MM.1S (cell line): Measurements from ENCODE around the gene MAP2K7.

ENCODE experiments used
- DNase-seq: peaks from one replicate; pipeline ENCODE4 v3.0.0-alpha.2; 2015
- H2AFZ ChIP-seq: fragments of 300-600 bp; sonication (generic); 2 replicates; pipeline ENCODE4 v1.6.0; 2016; ENCODE audit warnings: antibody characterized with exemption, low read length
- H3F3A ChIP-seq: fragments of 300-600 bp; sonication (generic); 2 replicates; pipeline ENCODE4 v1.6.1; 2016; ENCODE audit warnings: mild to moderate bottlenecking, antibody characterized with exemption, low read length, moderate library complexity, mixed read lengths; ENCODE audit not compliant: insufficient read depth
- H3K27ac ChIP-seq: fragments of 300-600 bp; sonication (generic); 2 replicates; pipeline ENCODE4 v1.5.1; 2016; ENCODE audit warnings: mild to moderate bottlenecking, low read length
- H3K27me3 ChIP-seq: fragments of 300-600 bp; sonication (generic); replicated peaks from 2 replicates; pipeline ENCODE4 v1.6.0; 2016; ENCODE audit warnings: low read length; ENCODE audit not compliant: insufficient read depth
- H3K36me3 ChIP-seq: fragments of 300-600 bp; sonication (generic); replicated peaks from 2 replicates; pipeline ENCODE4 v1.6.1; 2016; ENCODE audit warnings: mild to moderate bottlenecking, low read length, mixed read lengths; ENCODE audit not compliant: insufficient read depth
- H3K4me1 ChIP-seq: fragments of 300-600 bp; sonication (generic); 2 replicates; pipeline ENCODE4 v1.6.1; 2016; ENCODE audit warnings: low read length, mixed read lengths
- H3K4me2 ChIP-seq: fragments of 300-600 bp; sonication (generic); 2 replicates; pipeline ENCODE4 v1.6.0; 2016; ENCODE audit warnings: low read depth, low read length
- H3K4me3 ChIP-seq: fragments of 300-600 bp; sonication (generic); 2 replicates; pipeline ENCODE4 v1.5.1; 2016; ENCODE audit warnings: low read length, mixed read lengths
- H3K79me2 ChIP-seq: fragments of 300-600 bp; sonication (generic); 2 replicates; pipeline ENCODE4 v1.6.1; 2016; ENCODE audit warnings: mixed run types, low read length, mixed read lengths
- H3K9ac ChIP-seq: fragments of 300-600 bp; sonication (generic); 2 replicates; pipeline ENCODE4 v1.6.1; 2016; ENCODE audit warnings: low read length, mixed read lengths
- H3K9me2 ChIP-seq: fragments of 300-600 bp; sonication (generic); replicated peaks from 2 replicates; pipeline ENCODE4 v1.6.1; 2016; ENCODE audit warnings: mild to moderate bottlenecking, low read length, mixed read lengths; ENCODE audit not compliant: insufficient read depth
- H3K9me3 ChIP-seq: fragments of 300-600 bp; sonication (generic); replicated peaks from 2 replicates; pipeline ENCODE4 v1.6.1; 2016; ENCODE audit warnings: mild to moderate bottlenecking, low read length, mixed read lengths; ENCODE audit not compliant: insufficient read depth
- H4K20me1 ChIP-seq: fragments of 300-600 bp; sonication (generic); 2 replicates; pipeline ENCODE4 v1.6.1; 2016; ENCODE audit warnings: mild to moderate bottlenecking, low read length, moderate library complexity, mixed read lengths; ENCODE audit not compliant: insufficient read depth
- CTCF ChIP-seq: fragments of 300-600 bp; sonication (generic); IDR thresholded peaks from 2 replicates; pipeline ENCODE4 v1.5.1; 2016; ENCODE audit warnings: antibody characterized with exemption, low read length, mixed read lengths
- EZH2 ChIP-seq: fragments of 300-600 bp; sonication (generic); optimal IDR thresholded peaks from 2 replicates; pipeline ENCODE3; 2017; ENCODE audit warnings: low read depth, mild to moderate bottlenecking, antibody characterized with exemption, low read length, mixed read lengths
- EZH2phosphoT487 ChIP-seq: fragments of 300-600 bp; sonication (generic); IDR thresholded peaks from 2 replicates; pipeline ENCODE4 v1.6.1; 2018; ENCODE audit warnings: antibody characterized with exemption, low read length

Gene MAP2K7

GRCh38 chr19:7915250-7916102, 11.8 kb downstream of the MAP2K7 start:
- H3K79me2 ChIP-seq = no peaks in the 10 kb centered on the region
- no peaks in the 10 kb centered on the region; the same call in 1 of the 2 replicates for H3K36me3 ChIP-seq
- H3K27me3 ChIP-seq = peaks cover 30% of the 10 kb centered on the region
- H2AFZ ChIP-seq = no peak overlapping the region
- H3K4me3 ChIP-seq = peak overlapping the region; percentile 53
- peak overlapping the region; percentile 96 for H3K4me2 ChIP-seq
- no peak overlapping the region for H3K27ac ChIP-seq
- no peak overlapping the region for H3K9ac ChIP-seq
- peaks cover 10% of the 10 kb centered on the region; the same call in 1 of the 2 replicates for H3K4me1 ChIP-seq
- no peaks in the 10 kb centered on the region for H3K9me2 ChIP-seq
- no peak for DNase-seq
- TF ChIP-seq EZH2 (no peak), CTCF (no peak)
- H3F3A ChIP-seq = peaks cover 18% of the 10 kb centered on the region
- H4K20me1 ChIP-seq = 0 out of 2 replicates have a peak, but pooled peaks cover 3% of the 10 kb centered on the region
- H3K9me3 ChIP-seq = no peaks in the 10 kb centered on the region

GRCh38 chr19:7916103-7916954, 12.7 kb downstream of the MAP2K7 start:
- Histone ChIP-seq H3K9ac (peak overlapping the region; percentile 39; the same call in 1 of the 2 replicates), H3K9me3 (no peaks in the 10 kb centered on the region), H3K9me2 (no peaks in the 10 kb centered on the region), H3K79me2 (no peaks in the 10 kb centered on the region), H3K36me3 (no peaks in the 10 kb centered on the region), H3K4me1 (peaks cover 10% of the 10 kb centered on the region; the same call in 1 of the 2 replicates), H3K4me3 (peak overlapping the region; percentile 58), H2AFZ (peak overlapping the region; percentile 65), H4K20me1 (0 out of 2 replicates have a peak, but pooled peaks cover under 1% of the 10 kb centered on the region), H3K4me2 (peak overlapping the region; percentile 96), H3K27me3 (peaks cover 30% of the 10 kb centered on the region), H3F3A (peaks cover 18% of the 10 kb centered on the region), H3K27ac (no peak overlapping the region)
- TF ChIP-seq EZH2 = no peak
- TF ChIP-seq EZH2phosphoT487 = no peak
- TF ChIP-seq CTCF = no peak
- peak; percentile 39 for DNase-seq

- H3F3A ChIP-seq = peaks cover 18% of the 10 kb centered on the region
- peaks cover 10% of the 10 kb centered on the region; the same call in 1 of the 2 replicates for H3K4me1 ChIP-seq
- no peak overlapping the region for H3K27ac ChIP-seq
- 0 out of 2 replicates have a peak, but pooled peaks cover 7% of the 10 kb centered on the region for H4K20me1 ChIP-seq
- TF ChIP-seq CTCF (no peak), EZH2phosphoT487 (no peak), EZH2 (no peak)
- peak overlapping the region; percentile 65 for H2AFZ ChIP-seq
- no peaks in the 10 kb centered on the region for H3K9me2 ChIP-seq
- H3K9ac ChIP-seq = peak overlapping the region; percentile 44; the same call in 1 of the 2 replicates
- no peaks in the 10 kb centered on the region for H3K9me3 ChIP-seq
- H3K27me3 ChIP-seq = peaks cover 30% of the 10 kb centered on the region
- no peaks in the 10 kb centered on the region for H3K79me2 ChIP-seq
- DNase-seq = no peak
- H3K4me2 ChIP-seq = peak overlapping the region; percentile 96
- no peaks in the 10 kb centered on the region for H3K36me3 ChIP-seq
- peak overlapping the region; percentile 58 for H3K4me3 ChIP-seq
Observed at GRCh38 chr19:7916955-7917266, 13.2 kb downstream of the MAP2K7 start.
